SK-N-MC (cell line): ENCODE results near the gene ZNHIT2.

ENCODE experiments used
- DNase-seq: peaks from one replicate; pipeline ENCODE4 v3.0.0-alpha.2; 2011; ENCODE audit warnings: low read depth, low spot score
- H3K27ac ChIP-seq: fragments of 200-600 bp; sonication (generic); 2 replicates; pipeline ENCODE4 v1.5.1; 2016; ENCODE audit warnings: mixed run types
- H3K36me3 ChIP-seq: fragments of 200-600 bp; sonication (generic); 2 replicates; pipeline ENCODE4 v1.6.1; 2017; ENCODE audit warnings: antibody characterized with exemption, low read length, mixed read lengths; ENCODE audit not compliant: insufficient read depth
- H3K4me3 ChIP-seq: fragments of 200-600 bp; sonication (generic); 2 replicates; pipeline ENCODE4 v1.5.1; 2016
- H3K9ac ChIP-seq: fragments of 200-600 bp; sonication (generic); 2 replicates; pipeline ENCODE4 v1.8.0; 2017; ENCODE audit warnings: mixed run types, mixed read lengths; ENCODE audit not compliant: insufficient read length
- H3K9me3 ChIP-seq: fragments of 200-600 bp; sonication (generic); 2 replicates; pipeline ENCODE4 v1.6.1; 2017; ENCODE audit warnings: low read depth, mild to moderate bottlenecking, antibody characterized with exemption, low read length, moderate library complexity, mixed read lengths
- EZH2 ChIP-seq: fragments of 200-600 bp; sonication (generic); IDR thresholded peaks from one replicate; pipeline ENCODE4 v1.6.1; 2017; ENCODE audit warnings: antibody characterized with exemption
- FOXP2 ChIP-seq: optimal IDR thresholded peaks from 2 replicates; pipeline ENCODE3; 2011; ENCODE audit warnings: mild to moderate bottlenecking, moderate library complexity; ENCODE audit not compliant: insufficient read depth; ENCODE audit errors: extremely low read length, control extremely low read depth
- POLR2AphosphoS5 ChIP-seq: IDR thresholded peaks from 2 replicates; pipeline ENCODE4 v1.6.1; 2012; ENCODE audit warnings: mild to moderate bottlenecking, low read depth, low read length, borderline replicate concordance

ZNHIT2 gene

GRCh38 chr11:65066805-65067291, 50.7 kb downstream of the ZNHIT2 start:
- H3K9ac ChIP-seq = no peak overlapping the region
- no peak overlapping the region for H3K4me3 ChIP-seq
- no peak for TF ChIP-seq FOXP2
- no peak for TF ChIP-seq POLR2AphosphoS5
- no peak for TF ChIP-seq EZH2

More at GRCh38 chr11:65066805-65067291, 50.7 kb downstream of the ZNHIT2 start:
- no peak for DNase-seq
- Histone ChIP-seq H3K27ac (no peak overlapping the region), H3K36me3 (no peaks in the 10 kb centered on the region), H3K9me3 (no peaks in the 10 kb centered on the region)
